ENCODE data around the gene DAAM1.

DAAM1 gene

GRCh38 chr14:59344691-59345455 lies 156.4 kb downstream of the DAAM1 start:
- no peak for DNase-seq

GRCh38 chr14:59346329-59346728 lies 157.9 kb downstream of the DAAM1 start:
- DNase-seq = no peak

- no peak for DNase-seq
Measured at GRCh38 chr14:59346796-59347510, 158.5 kb downstream of the DAAM1 start.

- DNase-seq = no peak
Measured at GRCh38 chr14:59347511-59347900, 159.0 kb downstream of the DAAM1 start.

GRCh38 chr14:59347915-59348314 lies 159.4 kb downstream of the DAAM1 start:
- no peak for DNase-seq

- DNase-seq = no peak
Measured at GRCh38 chr14:59349258-59349701, 160.8 kb downstream of the DAAM1 start.

- DNase-seq = no peak
Measured at GRCh38 chr14:59352961-59353360, 164.5 kb downstream of the DAAM1 start.

GRCh38 chr14:59354666-59355065 lies 166.2 kb downstream of the DAAM1 start:
- no peak for DNase-seq

- no peak for DNase-seq
Measured at GRCh38 chr14:59355091-59355490, 166.6 kb downstream of the DAAM1 start.

- no peak for DNase-seq
Measured at GRCh38 chr14:59356312-59356711, 167.8 kb downstream of the DAAM1 start.

GRCh38 chr14:59356767-59357166 lies 168.3 kb downstream of the DAAM1 start:
- DNase-seq = no peak

GRCh38 chr14:59358102-59358501 lies 169.6 kb downstream of the DAAM1 start:
- peak; percentile 73 for DNase-seq

GRCh38 chr14:59358784-59359183 lies 170.3 kb downstream of the DAAM1 start:
- no peak for DNase-seq

- peak; percentile 12 for DNase-seq
Measured at GRCh38 chr14:59359431-59360124, 171.1 kb downstream of the DAAM1 start.

GRCh38 chr14:59360233-59360632 lies 171.8 kb downstream of the DAAM1 start:
- DNase-seq = no peak

GRCh38 chr14:59360923-59361794 lies 172.7 kb downstream of the DAAM1 start:
- peak; percentile 87 for DNase-seq

GRCh38 chr14:59362513-59362912 lies 174.0 kb downstream of the DAAM1 start:
- no peak for DNase-seq

GRCh38 chr14:59363531-59364226 lies 175.2 kb downstream of the DAAM1 start:
- no peak for DNase-seq

GRCh38 chr14:59370158-59370742 lies 181.8 kb downstream of the DAAM1 start:
- no peak for DNase-seq

GRCh38 chr14:59371771-59372170 lies 183.3 kb downstream of the DAAM1 start:
- no peak for DNase-seq

GRCh38 chr14:59374048-59374447 lies 185.6 kb downstream of the DAAM1 start:
- no peak for DNase-seq

- DNase-seq = no peak
Measured at GRCh38 chr14:59376686-59377085, 188.2 kb downstream of the DAAM1 start.
